Activated naive CD4-positive, alpha-beta T cell treated with anti-CD3 and anti-CD28 coated beads, Interleukin-2, amount 50 U/mL, for 72 hours (primary cell): ENCODE measurements around the gene RNF123. TPM values are rescaled to one million over a fixed set of nuclear protein-coding genes. Genes with fewer than 3 reads are reported as not detected.
A peak's percentile ranks its signal among the peaks of the same experiment; 100 is the strongest.

Source experiments
- ATAC-seq, 2 donors: fragments of 150-1000 bp; cut with Tn5 transposase; 2 replicates each; pipeline ENCODE4 v1.10.0; 2021; ENCODE audit warnings: mild to moderate bottlenecking in 2 of 2, moderate library complexity in 2 of 2
- DNase-seq, 2 donors: peaks; one replicate each; pipeline ENCODE4 v3.0.0; 2021 to 2022; ENCODE audit warnings: low spot score in 2 of 2
- H3K27ac Mint-ChIP-seq, 2 donors: one replicate each; pipeline ENCODE4 v1.8.0; 2022; ENCODE audit warnings: mild to moderate bottlenecking in 2 of 2, mixed read lengths in 2 of 2
- H3K36me3 Mint-ChIP-seq, 2 donors: one replicate each; pipeline ENCODE4 v1.8.0; 2022; ENCODE audit warnings: mixed read lengths in 2 of 2
- H3K9me3 Mint-ChIP-seq, 2 donors: one replicate each; pipeline ENCODE4 v1.8.0; 2022; ENCODE audit warnings: mixed read lengths in 2 of 2
- total RNA-seq, 2 donors: library from RNA; stranded (reverse); gene quantifications; one replicate each; pipeline ENCODE4 v1.2.3, GENCODE V29; 2022

Gene RNF123
- total RNA-seq, 2 donors from 2014 or later, result 25.5 to 34.0 TPM

- DNase-seq (no peak), ATAC-seq (no peak)
- Mint-ChIP-seq H3K9me3 (no peaks in the 10 kb centered on the region), H3K36me3 (no peaks in the 10 kb centered on the region), H3K27ac (peak overlapping the region in 1 of 2 donors; percentile 50)
Measured at GRCh38 chr3:49654955-49655556, 34.3 kb upstream of the RNF123 start.

- ATAC-seq (no peak), DNase-seq (no peak)
- H3K36me3 Mint-ChIP-seq, result no peaks in the 10 kb centered on the region
- no peak overlapping the region for H3K27ac Mint-ChIP-seq
- H3K9me3 Mint-ChIP-seq, result no peaks in the 10 kb centered on the region
Measured at GRCh38 chr3:49655731-49656285, 33.5 kb upstream of the RNF123 start.

- no peak for DNase-seq
- no peaks in the 10 kb centered on the region for H3K36me3 Mint-ChIP-seq
- H3K9me3 Mint-ChIP-seq, result no peaks in the 10 kb centered on the region
- H3K27ac Mint-ChIP-seq, result no peak overlapping the region
- ATAC-seq, result no peak
Measured at GRCh38 chr3:49656541-49657112, 32.7 kb upstream of the RNF123 start.

GRCh38 chr3:49657208-49657915, 32.0 kb upstream of the RNF123 start:
- no peak for DNase-seq
- ATAC-seq, result no peak
- H3K36me3 Mint-ChIP-seq, result no peaks in the 10 kb centered on the region
- H3K27ac Mint-ChIP-seq, result no peak overlapping the region
- H3K9me3 Mint-ChIP-seq, result no peaks in the 10 kb centered on the region

- peak overlapping the region in 1 of 2 donors; percentile 9 for H3K27ac Mint-ChIP-seq
- ATAC-seq, result no peak
- no peak for DNase-seq
- H3K9me3 Mint-ChIP-seq, result no peaks in the 10 kb centered on the region
- H3K36me3 Mint-ChIP-seq, result no peaks in the 10 kb centered on the region
Measured at GRCh38 chr3:49658711-49659110, 30.6 kb upstream of the RNF123 start.

GRCh38 chr3:49659756-49660155, 29.6 kb upstream of the RNF123 start:
- Mint-ChIP-seq H3K27ac (peak overlapping the region in 1 of 2 donors; percentile 16), H3K9me3 (no peaks in the 10 kb centered on the region), H3K36me3 (no peaks in the 10 kb centered on the region)
- DNase-seq (no peak), ATAC-seq (peak in 1 of 2 donors; percentile 35)

- H3K36me3 Mint-ChIP-seq, result no peaks in the 10 kb centered on the region
- DNase-seq, result no peak
- peak overlapping the region in 1 of 2 donors; percentile 14 for H3K27ac Mint-ChIP-seq
- no peaks in the 10 kb centered on the region for H3K9me3 Mint-ChIP-seq
- no peak for ATAC-seq
Measured at GRCh38 chr3:49661281-49661680, 28.1 kb upstream of the RNF123 start.

- ATAC-seq (no peak), DNase-seq (no peak)
- no peaks in the 10 kb centered on the region for H3K9me3 Mint-ChIP-seq
- no peaks in the 10 kb centered on the region for H3K36me3 Mint-ChIP-seq
- no peak overlapping the region for H3K27ac Mint-ChIP-seq
Measured at GRCh38 chr3:49662021-49662420, 27.3 kb upstream of the RNF123 start.

GRCh38 chr3:49662720-49663413, 26.5 kb upstream of the RNF123 start:
- Mint-ChIP-seq H3K27ac (no peak overlapping the region), H3K9me3 (no peaks in the 10 kb centered on the region), H3K36me3 (no peaks in the 10 kb centered on the region)
- no peak for DNase-seq
- no peak for ATAC-seq

- DNase-seq, result no peak
- Mint-ChIP-seq H3K9me3 (no peaks in the 10 kb centered on the region), H3K36me3 (no peaks in the 10 kb centered on the region), H3K27ac (no peak overlapping the region)
- ATAC-seq, result peak in 1 of 2 donors; percentile 10
Measured at GRCh38 chr3:49663831-49664230, 25.5 kb upstream of the RNF123 start.

GRCh38 chr3:49664300-49664699, 25.1 kb upstream of the RNF123 start:
- ATAC-seq (no peak), DNase-seq (no peak)
- Mint-ChIP-seq H3K36me3 (no peaks in the 10 kb centered on the region), H3K9me3 (no peaks in the 10 kb centered on the region), H3K27ac (peak overlapping the region in 1 of 2 donors; percentile 8)

GRCh38 chr3:49665822-49666519, 23.4 kb upstream of the RNF123 start:
- H3K9me3 Mint-ChIP-seq, result no peaks in the 10 kb centered on the region

GRCh38 chr3:49666592-49666991, 22.8 kb upstream of the RNF123 start:
- Mint-ChIP-seq H3K36me3 (no peaks in the 10 kb centered on the region), H3K27ac (no peak overlapping the region), H3K9me3 (no peaks in the 10 kb centered on the region)
- DNase-seq, result no peak
- ATAC-seq, result no peak

More at GRCh38 chr3:49665822-49666519, 23.4 kb upstream of the RNF123 start:
- peak in 1 of 2 donors; percentile 33 for ATAC-seq
- H3K36me3 Mint-ChIP-seq, result no peaks in the 10 kb centered on the region
- no peak for DNase-seq
- H3K27ac Mint-ChIP-seq, result peak overlapping the region in 1 of 2 donors; percentile 67

- no peak for ATAC-seq
- Mint-ChIP-seq H3K9me3 (no peaks in the 10 kb centered on the region), H3K27ac (no peak overlapping the region), H3K36me3 (no peaks in the 10 kb centered on the region)
- DNase-seq, result no peak
Measured at GRCh38 chr3:49667701-49668413, 21.5 kb upstream of the RNF123 start.

GRCh38 chr3:49668414-49668797, 21.0 kb upstream of the RNF123 start:
- DNase-seq (no peak), ATAC-seq (no peak)
- H3K36me3 Mint-ChIP-seq, result no peaks in the 10 kb centered on the region
- H3K9me3 Mint-ChIP-seq, result no peaks in the 10 kb centered on the region
- H3K27ac Mint-ChIP-seq, result no peak overlapping the region

- H3K27ac Mint-ChIP-seq, result no peak overlapping the region
- no peak for ATAC-seq
- DNase-seq, result no peak
- H3K36me3 Mint-ChIP-seq, result no peaks in the 10 kb centered on the region
- H3K9me3 Mint-ChIP-seq, result no peaks in the 10 kb centered on the region
Measured at GRCh38 chr3:49668861-49669260, 20.5 kb upstream of the RNF123 start.
